Stimulated activated CD8-positive, alpha-beta memory T cell treated with anti-CD3 and anti-CD28 coated beads, Interleukin-15, amount 100 ng/mL, for 1 hour (primary cell): ENCODE data around the gene ANKRD34A.

Experiments
- DNase-seq: peaks from one replicate; pipeline ENCODE4 v3.0.0-alpha.2; 2020; ENCODE audit warnings: low read depth

The ANKRD34A gene

DNA sequence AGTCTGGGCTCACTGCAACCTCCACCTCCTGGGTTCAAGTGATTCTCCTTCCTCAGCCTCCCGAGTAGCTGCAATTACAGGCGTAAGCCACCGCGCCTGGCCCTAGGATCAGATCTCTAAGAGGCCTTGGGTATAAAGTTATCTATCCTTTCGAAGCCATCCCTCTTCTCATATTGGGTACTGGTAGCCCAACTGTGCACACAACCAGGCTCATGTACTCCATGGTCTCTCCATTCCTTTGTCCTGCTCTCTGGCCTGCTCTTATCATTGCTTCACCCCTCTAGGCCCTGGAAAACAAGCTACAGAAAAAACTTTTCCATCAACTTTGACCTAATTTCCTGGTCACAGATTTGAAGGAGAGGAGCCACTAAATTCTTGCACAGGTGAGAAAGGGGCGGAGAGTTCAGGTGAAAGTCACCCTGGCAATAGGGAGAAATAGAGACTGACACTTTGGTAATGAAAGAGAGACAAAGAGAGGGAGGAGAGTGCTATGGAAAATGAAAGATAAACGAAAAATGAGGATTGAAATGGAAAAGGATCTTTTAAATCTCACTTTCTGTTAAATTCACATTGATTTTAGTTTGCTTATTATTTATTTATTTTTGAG lies 26.0 kb upstream of the ANKRD34A start:
- DNase-seq: no peak

DNA sequence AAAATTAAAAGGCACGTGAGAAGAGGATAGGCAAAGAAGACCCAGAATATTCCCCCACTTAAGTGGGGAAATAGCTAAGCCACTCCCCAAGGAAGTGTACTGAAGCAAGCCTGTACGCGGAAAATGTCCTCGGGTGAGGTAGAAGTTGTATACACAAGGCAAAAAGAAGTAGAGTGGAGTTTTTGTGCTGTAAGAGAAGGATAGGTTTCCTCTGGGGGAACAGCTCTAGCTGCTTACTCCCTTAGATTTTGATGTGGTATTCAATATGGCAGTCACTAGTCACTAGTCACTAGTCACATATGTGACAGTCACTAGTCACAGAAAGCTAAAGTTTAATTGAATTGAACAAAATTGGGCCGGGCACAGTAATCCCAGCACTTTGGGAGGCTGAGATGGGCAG lies 24.4 kb upstream of the ANKRD34A start:
- no peak for DNase-seq

DNA sequence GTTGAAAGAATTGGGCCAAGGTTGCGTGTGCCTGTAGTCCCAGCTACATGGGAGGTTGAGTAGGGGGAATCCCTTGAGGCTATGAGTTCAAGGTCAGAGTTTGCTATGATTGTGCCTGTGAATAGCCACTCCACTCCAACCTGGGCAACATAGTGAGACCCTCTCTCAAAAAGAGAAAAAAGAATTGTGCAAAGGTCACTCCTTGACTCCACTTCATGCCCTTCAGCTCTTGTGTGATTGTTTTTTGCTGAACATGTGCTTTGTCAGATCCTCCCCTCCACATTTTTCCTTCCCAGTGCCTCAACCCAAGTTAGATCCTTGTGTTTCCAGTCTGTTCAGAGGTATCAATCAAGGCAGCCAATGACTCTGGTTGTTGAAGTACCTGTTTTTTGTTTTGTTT lies 23.6 kb upstream of the ANKRD34A start:
- DNase-seq: no peak

DNA sequence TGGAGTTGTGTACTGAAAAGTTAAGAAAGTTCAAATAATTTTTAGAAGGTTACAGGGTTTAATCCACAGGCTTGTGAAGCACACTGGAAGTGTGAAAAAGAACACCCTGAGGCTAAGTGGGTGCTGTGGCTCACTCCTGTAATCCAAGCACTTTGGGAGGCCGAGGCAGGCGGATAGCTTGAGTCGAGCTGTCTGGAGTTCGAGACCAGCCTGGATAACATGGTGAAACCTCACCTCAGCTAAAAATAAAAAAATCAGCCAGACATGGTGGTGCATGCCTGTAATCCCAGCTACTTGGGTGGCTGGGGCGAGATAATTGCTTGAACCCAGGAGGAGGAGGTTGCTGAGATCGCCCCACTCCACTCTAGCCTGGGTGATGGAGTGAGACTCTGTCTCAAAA lies 22.2 kb upstream of the ANKRD34A start:
- DNase-seq: no peak

DNA sequence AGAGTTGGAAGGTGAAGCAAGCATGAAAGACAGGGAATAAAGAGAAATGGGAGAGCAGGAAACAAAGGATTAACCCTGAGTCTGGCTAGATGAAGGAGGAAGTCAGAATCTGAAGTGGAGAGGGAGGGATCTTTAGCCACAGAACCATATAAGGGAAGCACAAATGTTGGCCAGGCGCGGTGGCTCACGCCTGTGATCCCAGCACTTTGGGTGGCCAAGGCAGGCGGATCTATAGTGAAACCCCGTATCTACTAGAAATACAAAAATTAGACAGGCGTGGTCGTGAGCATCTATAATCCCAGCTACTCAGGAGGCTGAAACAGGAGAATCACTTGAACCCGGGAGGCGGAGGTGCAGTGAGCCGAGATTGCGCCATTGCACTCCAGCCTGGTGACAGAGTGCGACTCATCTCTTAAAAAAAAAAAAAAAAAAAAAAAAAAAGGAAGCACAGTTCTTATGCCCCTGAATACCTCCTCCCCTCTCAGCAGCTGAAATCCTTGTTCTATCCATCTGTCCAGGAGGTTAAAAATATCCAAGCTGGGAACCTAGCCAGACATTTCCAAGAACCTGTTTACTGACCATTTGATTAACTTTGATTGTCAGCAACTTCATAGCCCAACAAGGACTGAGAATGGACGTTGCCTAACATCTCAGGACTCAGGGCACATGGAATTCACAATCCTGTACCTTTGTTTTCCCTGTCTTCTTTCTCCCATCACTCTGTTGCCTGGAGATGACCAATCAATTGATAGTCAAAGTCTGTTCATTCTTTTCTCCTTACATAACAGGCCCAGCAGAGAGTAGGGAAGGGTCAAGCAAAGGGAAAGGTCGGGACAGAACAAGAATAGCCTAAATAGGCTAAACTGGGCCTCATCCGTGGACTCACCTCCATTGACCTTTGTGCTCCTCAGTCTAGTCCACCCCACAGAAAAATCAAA lies 21.4 kb upstream of the ANKRD34A start:
- no peak for DNase-seq

DNA sequence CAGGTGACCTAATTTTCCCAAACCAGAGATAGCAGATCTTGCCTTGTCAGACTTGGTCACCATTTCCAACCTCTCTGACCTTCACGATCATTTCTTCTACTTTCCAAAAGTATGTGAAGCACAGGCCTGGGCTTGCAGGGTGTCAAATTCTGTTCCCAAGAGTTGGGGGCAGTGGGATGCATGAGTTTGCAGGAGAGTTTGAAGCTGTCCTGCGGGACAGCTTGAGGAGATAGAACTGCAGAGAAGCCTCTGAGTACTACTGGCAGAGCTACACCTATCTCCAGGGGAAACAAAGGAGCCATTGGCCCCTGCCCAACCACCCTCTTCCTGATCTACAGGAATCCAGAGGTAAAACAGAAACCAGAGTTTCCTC lies 20.7 kb upstream of the ANKRD34A start:
- DNase-seq: no peak

DNA sequence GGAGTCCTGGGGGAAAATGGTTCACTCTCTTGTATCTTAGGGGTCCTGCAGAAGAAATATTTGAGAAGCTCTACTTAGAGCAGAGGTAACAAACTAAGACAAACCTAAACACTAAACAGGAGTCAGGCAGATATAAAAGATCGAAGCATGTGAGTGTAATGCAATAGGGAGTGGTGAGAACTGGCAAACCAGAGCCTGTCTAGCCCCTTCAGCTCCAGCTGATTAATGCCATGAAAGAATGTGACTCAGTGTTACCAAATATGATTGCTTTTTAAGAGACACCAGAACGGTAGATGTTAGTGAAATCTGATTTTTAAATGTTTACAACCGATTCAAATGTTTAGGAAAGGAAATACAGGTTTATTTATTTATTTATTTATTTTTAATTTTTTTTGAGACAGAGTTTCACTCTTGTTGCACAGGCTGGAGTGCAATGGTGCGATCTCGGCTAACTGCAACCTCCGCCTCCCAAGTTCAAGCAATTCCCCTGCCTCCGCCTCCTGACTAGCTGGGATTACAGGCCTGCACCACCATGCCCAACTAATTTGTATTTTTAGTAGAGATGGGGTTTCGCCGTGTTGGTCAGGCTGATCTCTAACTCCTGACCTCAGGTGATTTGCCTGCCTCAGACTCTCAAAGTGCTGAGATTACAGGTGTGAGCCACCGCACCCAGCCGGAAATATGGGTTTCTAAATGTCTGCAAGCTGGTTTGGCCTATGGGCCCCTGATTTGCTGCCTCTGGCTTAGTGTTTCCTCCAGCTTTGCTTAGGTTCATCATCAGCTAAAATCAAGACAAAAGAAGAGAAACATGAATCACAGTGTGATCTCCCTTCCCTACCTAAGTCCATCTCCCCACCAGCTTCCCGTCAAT lies 19.8 kb upstream of the ANKRD34A start:
- DNase-seq: no peak

DNA sequence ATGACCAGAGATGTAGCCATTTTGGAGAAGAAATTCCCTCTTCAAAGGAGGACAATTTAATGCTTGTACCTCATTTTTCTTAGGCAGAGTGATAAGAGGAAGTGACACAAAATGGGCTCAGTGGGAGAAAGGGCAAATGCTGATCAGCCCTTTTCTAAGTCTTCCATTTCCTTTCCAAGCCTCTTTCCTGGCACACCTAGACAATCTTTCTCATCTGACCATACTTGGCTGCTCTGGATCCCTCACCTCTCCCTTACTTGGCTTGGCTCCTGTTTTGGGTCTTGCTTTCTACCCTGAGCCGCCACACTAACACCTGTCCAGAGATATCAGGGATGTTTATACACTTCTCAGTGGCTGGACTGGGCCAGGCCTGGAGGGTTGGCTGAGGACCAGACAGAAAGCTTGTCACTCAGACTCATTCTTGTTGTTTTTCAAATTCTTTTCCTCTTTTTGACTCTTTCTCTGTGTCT lies 18.9 kb upstream of the ANKRD34A start:
- no peak for DNase-seq

DNA sequence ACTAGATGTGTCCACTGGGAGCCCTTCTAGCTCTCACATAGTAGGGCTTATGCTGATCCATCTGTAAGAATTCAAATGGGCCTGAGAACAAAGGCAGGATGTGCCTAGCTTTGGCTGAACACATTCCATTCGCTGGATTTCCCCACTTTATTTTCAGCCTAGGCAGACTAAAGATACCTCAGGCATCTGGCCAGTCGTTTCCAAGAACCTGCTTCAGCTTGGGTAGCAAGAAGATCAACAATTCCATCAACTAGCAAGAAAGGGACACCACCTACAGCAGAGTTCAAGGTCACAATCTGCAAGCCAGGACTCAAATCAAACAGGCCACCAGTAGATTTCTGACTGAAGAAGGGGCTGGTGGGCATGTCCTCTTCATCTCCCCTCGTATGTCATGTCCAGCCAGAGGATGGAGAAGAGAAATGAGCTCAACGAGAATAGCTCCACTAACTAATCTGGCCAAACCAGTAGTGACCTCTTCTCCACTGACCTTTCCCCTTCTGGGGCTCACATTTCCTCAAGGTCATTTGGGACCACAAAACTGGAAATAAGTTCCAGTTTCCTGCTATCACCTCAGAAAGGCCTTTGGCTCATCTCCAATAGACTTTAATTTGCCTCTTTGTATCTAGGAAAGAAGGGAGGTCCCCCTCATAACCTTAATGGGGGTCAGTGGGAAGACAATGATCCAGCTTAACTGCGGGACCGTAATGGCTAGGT lies 17.8 kb upstream of the ANKRD34A start:
- no peak for DNase-seq

DNA sequence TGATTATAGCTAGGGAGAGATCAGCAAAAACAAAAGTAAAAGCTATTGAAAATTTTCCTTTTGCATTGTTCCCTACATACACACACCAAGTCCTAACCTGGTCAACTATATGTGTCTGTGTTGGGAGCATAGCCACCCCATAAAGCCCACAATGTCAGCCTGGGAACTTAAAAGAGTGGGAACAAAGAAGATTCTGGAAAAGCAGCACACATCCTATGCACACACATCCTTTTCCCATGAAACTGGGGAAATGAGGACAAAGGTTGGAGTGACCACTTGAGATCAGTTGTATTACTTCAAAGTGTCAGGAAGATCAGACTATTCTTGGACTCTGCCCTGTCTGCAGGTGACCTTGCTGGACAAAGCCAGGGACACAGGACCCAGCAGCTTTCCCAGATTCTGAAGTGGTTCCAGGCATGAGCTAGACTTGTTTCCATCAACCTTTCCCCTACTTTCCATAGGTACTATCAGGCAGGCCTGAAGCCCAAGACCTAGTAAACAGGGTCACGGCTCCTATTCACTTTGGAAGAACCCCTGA lies 16.2 kb upstream of the ANKRD34A start:
- DNase-seq: no peak

DNA sequence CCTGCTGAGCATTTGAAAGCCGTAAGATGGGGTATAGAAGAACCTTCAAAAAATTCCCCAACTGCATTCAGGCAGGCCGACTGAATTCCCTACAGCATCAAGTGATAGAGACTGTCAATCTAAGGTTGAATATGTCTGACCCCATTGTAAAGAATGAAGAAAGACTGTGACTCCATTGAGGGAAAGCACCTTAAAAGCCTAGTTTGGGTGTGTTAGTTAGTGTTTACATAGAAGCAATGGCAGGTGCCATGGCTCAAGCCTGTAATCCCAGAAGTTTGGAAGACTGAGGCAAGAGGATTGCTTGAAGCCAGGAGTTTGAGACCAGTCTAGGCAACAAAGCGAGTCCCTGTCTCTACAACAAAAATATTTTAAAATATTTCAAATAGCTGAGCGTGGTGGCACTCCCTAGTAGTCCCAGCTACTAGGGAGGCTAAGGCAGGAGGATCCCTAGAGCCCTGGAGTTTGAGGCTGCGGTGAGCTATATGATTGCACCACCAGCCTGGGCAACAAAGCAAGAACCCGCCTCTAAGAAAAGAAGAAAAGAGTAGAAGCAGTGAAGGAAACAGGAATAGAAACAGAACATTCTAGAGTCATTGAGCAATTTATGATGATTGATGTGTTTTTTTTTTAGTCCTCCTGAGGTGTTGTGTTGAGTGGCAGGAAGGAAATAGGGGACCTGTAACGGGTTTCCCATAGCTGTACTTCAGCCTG lies 15.5 kb upstream of the ANKRD34A start:
- no peak for DNase-seq

DNA sequence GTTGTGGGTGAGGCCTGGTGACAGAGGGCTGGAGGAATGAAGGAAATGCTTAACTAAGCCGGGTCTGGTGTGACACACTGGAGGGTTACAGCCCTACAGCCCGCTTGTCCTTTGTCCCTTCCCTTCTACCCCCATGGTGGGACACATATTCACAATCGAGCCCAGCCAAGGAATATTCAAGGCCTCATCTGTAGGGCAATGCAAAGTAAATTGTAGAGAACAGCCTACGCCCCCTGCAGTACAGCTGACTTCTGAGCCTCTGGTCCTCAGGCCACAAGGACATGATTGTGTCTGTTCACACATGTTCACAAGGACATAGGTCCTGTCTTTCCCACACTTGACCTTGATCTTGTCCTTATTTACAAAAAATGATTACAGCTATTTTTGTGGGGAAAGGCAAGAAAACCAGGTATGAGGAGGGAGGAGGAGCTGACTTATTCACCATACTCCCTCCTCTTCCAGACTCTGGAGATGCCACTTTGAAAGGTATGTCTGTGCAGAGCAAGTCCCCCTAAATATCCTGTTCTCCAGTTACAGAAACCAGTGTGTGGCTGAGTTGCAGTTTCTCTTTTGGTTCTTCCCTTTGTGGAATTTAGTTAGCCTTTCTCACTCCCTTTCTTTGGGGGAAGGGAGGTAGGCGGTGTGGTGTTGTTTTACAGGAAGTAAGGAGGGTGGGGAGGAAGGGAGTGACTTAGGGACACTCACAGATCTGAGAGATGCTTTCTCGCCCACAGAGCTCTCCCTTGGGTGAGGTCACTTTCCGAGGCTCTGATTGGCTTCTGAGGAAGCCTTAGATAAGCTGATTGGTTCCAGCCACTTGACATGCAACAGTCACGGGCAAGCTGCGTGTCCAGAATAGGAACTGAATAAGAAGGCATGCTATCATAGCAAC lies 14.7 kb upstream of the ANKRD34A start:
- DNase-seq: peak; percentile 45

DNA sequence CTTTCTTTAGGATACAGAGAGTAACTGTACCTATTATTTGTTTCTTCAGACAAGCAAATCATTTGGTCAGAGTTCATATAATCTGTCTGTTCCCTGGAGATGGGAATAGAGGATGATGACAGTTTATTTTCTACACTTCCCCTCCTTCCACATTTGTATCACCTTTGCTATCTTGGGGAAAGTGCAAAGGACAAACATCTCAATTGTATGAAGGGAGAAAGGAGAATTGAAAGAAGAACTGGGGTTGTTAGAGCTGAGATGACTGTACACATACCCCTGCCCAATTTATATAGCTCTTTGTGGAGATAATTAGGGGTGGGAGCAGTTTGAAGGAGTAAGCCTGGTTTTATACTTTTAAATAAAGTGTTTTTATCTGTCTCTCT lies 14.1 kb upstream of the ANKRD34A start:
- DNase-seq: no peak

DNA sequence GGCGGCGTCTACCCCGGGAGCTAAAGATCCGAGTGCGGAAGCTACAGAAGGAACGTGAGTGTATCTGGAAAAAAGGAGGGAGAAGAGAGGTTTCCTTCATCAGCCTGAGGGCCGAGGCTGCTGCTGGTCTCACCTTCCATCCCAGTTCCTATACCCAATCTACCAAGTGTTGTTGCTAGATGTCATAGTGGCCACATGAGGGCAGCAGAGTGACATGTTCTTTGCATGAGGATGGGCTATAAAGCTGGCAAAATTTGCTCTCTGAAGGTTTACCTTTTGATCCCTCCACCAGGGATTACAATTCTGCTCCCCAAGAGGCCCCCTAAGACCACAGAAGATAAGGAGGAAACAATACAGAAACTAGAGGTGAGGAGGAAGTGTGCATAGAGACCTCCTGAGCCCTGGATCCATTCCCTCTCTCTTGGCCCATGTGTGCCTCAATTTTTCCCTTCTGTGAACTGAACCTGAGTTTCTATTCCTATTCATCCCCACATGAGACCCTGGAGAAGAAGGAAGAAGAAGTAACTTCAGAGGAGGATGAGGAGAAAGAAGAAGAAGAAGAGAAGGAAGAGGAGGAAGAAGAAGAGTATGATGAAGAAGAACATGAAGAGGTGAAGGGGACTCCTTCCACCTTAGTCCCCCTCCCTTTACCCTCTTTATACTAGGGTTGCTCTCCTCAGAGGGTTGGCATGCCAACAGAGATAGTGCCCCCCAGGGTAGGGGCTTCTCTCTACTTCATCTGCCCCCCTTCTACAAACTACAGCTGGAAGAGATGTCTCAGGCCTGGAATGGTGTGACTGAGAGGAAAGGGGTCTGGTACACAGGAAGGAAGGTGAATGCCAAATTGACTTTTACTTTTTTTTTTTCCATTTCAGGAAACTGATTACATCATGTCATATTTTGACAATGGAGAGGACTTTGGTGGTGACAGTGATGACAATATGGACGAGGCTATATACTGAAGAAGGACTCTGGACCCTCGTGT lies 13.4 kb upstream of the ANKRD34A start:
- peak; percentile 56 for DNase-seq

DNA sequence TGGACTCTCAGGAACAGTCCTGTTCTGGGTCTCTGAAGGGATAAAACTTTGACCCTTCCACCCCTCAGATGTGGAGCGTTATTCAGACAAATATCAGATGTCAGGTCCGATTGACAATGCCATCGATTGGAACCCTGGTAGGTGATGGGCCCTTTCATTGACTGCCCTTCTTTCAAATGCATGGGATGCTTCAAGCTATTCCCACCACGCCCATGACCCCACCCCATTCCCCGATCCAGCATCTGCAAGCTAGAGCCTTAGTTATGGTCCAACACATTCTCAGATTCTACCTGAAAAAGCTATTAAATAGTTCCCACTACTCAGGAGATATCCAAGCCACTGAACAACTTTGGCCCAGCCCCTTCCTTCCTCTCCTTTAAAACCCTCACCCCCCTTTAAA lies 12.6 kb upstream of the ANKRD34A start:
- DNase-seq: no peak

DNA sequence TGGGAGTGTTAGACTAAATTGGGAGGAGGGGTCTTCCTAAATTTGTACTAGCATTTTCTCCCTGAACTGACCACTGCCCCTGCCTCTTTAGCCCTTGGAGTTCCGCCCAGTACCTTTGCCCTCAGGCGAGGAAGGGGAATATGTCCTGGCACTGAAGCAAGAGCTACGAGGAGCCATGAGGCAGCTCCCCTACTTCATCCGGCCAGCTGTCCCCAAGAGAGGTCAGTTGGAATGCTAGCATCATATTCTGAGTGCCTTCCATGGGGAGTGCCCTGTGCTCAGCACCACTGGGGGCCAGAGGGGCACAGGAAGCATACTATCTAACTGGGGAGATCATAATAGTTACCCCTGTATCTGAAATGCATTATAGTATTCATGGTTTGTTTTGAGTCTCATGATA lies 10.8 kb upstream of the ANKRD34A start:
- DNase-seq: no peak

DNA sequence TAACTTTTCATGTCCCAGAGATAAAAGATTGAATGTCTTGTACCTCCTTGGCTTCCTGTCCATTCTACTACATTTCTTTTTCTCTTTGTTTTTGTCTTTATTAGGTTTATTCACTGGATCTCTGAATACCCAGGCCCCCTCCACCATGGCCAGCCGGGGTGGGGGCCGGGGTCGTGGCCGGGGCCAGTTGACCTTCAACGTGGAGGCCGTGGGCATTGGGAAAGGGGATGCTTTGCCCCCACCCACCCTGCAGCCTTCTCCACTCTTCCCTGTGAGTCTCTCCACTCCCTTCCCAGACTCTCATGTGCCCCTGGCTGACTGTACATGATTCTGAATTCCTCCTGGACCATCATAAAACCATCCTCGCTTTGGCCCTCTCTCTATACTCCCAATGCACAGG lies 10.3 kb upstream of the ANKRD34A start:
- no peak for DNase-seq

DNA sequence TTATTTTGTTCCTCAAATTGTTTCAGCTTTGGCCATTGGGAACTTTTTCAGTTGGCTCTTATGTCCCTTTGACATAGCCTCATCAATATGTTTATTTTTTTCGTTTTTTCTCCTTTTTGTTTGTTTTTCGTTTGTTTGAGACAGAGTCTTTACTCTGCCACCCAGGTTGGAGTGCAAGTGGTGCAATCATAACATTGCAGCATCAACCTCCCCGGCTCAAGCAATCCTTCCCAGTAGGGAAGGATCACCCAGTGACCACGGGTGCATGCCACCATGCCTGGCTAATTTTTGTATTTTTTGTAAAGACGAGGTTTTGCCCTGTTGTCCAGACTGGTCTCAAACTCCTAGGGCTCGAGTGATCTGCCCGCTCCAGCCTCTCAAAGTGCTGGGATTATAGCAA lies 8.2 kb upstream of the ANKRD34A start:
- DNase-seq: no peak

DNA sequence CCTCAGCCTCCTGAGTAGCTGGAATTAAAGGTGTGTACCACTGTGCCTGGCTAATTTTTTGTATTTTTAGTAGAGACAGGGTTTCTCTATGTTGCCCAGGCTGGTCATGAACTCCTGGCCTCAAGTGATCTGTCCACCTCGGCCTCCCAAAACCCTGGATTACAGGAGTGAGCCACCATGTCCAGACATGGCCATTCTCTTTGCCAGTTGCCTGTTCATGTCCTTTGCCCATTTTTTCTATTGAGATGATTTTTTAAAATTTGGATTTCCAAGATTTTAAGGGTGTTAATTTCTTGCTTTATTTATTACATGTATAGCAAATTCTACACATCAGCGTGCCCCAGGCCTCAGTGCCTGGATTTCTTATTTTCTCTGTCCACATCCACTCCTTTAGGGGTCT lies 2.9 kb upstream of the ANKRD34A start:
- DNase-seq: no peak
